ENCODE measurements around the gene RAB11FIP2. TPM values are rescaled to one million over a fixed set of nuclear protein-coding genes. Genes with fewer than 3 reads are reported as not detected.

RAB11FIP2 gene
- total RNA-seq, 1 experiment from 2014 or later, result 18.4 TPM

GRCh38 chr10:118041316-118041715, 5.4 kb downstream of the RAB11FIP2 start:
- Histone ChIP-seq H3K14ac (ENCODE audit: insufficient read depth, low read length) (no peak overlapping the region), H3K79me2 (ENCODE audit: insufficient read depth, low read length) (peaks cover 1% of the 10 kb centered on the region; the same call in 1 of the 2 replicates), H3T11ph (ENCODE audit: low read length) (no peak overlapping the region), H3K18ac (ENCODE audit: insufficient read length, low read depth, low read length) (no peak overlapping the region), H3K23ac (ENCODE audit: insufficient read length, low read depth, low read length) (no peak overlapping the region), H4K8ac (replicated peaks; ENCODE audit: insufficient read length, low read depth, low read length) (no peak overlapping the region), H3K23me2 (ENCODE audit: insufficient read length, low read depth, low read length, poor library complexity, severe bottlenecking) (peaks cover 5% of the 10 kb centered on the region), H2AFZ (ENCODE audit: low read length) (no peak overlapping the region), H3K9me3 (ENCODE audit: control insufficient read depth, low read depth, low read length) (no peaks in the 10 kb centered on the region), H2BK120ac (ENCODE audit: low read depth, low read length, poor library complexity, severe bottlenecking) (no peak overlapping the region), H2AK5ac (ENCODE audit: insufficient read length, low read length) (no peak overlapping the region), H2BK20ac (ENCODE audit: low read depth, low read length, poor library complexity, severe bottlenecking) (no peak overlapping the region), H2BK15ac (ENCODE audit: low read depth, low read length) (no peak overlapping the region), H4K91ac (ENCODE audit: insufficient read length, low read depth, low read length) (no peak overlapping the region), H3K79me1 (ENCODE audit: insufficient read depth, low read depth, low read length, poor library complexity, severe bottlenecking) (no peaks in the 10 kb centered on the region), H3K56ac (ENCODE audit: insufficient read length, low read depth, low read length) (no peak overlapping the region), H3K4me1 (ENCODE audit: insufficient read depth, low read length) (no peaks in the 10 kb centered on the region), H3K4me2 (ENCODE audit: insufficient read depth, insufficient read length, low read length) (no peak overlapping the region), H3K4ac (ENCODE audit: low read depth, low read length) (no peak overlapping the region), H3K27ac (ENCODE audit: insufficient read length, low read depth, low read length) (no peak overlapping the region), H3K9ac (ENCODE audit: extremely low read depth, insufficient read length, low read length) (no peak overlapping the region), H2BK5ac (ENCODE audit: insufficient read length, low read length) (no peak overlapping the region), H4K20me1 (ENCODE audit: control insufficient read depth, insufficient read depth, insufficient read length) (no peaks in the 10 kb centered on the region), H2BK12ac (ENCODE audit: insufficient read length, low read depth, low read length) (no peak overlapping the region), H4K5ac (ENCODE audit: insufficient read length, low read depth, low read length) (no peak overlapping the region), H3K27me3 (ENCODE audit: insufficient read depth, low read length) (no peaks in the 10 kb centered on the region)
- no peaks in the 10 kb centered on the region for H3K27me3 Mint-ChIP-seq (ENCODE audit: low read depth)
- no peak overlapping the region for H3K4me3 Mint-ChIP-seq
- no peak for DNase-seq
- no peak overlapping the region for H3K27ac Mint-ChIP-seq
- TF ChIP-seq, protein P1, sequence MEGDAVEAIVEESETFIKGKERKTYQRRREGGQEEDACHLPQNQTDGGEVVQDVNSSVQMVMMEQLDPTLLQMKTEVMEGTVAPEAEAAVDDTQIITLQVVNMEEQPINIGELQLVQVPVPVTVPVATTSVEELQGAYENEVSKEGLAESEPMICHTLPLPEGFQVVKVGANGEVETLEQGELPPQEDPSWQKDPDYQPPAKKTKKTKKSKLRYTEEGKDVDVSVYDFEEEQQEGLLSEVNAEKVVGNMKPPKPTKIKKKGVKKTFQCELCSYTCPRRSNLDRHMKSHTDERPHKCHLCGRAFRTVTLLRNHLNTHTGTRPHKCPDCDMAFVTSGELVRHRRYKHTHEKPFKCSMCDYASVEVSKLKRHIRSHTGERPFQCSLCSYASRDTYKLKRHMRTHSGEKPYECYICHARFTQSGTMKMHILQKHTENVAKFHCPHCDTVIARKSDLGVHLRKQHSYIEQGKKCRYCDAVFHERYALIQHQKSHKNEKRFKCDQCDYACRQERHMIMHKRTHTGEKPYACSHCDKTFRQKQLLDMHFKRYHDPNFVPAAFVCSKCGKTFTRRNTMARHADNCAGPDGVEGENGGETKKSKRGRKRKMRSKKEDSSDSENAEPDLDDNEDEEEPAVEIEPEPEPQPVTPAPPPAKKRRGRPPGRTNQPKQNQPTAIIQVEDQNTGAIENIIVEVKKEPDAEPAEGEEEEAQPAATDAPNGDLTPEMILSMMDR (conservative IDR thresholded peaks at IDR 0.05), result no peak
- WGBS (ENCODE audit: extremely low coverage, insufficient read length, low lambda C conversion rate), result no CpG with 5 or more reads among the region's 2 CpGs
- no peaks in the 10 kb centered on the region for H3K9me3 Mint-ChIP-seq
- H3K36me3 Mint-ChIP-seq (ENCODE audit: insufficient read depth in 1 of 3, low read depth in 3 of 3), result no peaks in the 10 kb centered on the region
- peaks cover 18% of the 10 kb centered on the region in 2 experiments for H3K4me1 Mint-ChIP-seq
